Measurements from ENCODE around the gene TSHR. TPM values are rescaled to one million over a fixed set of nuclear protein-coding genes. Genes with fewer than 3 reads are reported as not detected.

Gene TSHR
- total RNA-seq, 6 donors from 2014 or later, result 1.4 TPM; not detected in 5

DNA sequence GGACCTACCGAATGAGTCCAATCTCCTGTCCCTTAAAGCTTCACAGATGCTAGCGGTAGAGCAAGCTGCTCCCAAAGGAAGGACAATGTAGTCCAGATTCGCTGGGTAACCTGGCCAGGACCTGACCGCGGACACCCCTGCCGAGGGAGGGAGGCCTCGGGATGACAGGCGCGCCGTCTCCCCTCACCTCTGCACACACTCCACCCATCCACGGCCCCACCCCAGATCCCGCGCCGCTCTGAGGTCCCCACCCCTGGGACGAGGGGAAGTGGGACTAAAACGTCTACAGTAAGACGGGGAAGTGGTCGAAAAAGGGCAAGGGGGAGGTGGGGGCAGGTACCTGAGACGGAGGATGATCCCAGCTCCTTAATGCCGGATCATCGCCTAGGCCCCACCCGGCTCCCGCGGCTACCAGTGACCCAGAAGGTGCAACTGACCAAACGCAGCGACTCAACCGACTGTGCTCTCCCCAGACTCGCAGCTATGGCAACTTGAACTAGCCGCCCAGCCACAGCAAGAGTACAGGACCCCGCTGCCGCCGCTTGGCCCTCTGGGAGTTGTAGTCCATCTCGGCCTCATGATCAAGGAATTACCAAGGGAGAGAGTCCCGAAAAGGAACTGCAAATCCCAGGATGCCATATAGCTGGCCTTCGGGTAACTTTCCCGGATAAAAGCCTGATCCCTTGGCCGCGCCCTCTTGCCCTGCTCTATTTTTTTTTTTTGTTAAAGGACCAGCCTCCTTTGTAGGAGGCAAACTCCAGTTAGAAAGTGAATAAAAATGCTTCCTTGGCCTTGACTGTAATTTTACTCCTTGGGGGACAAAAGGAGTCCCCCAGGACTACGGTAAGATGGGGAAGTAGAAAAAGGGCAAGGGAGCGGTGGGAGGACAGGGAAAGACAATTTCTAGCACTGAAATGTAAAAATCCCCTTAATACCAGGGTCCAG, 13.9 kb upstream of the TSHR start, which contains the start of gene CEP128:
Gene CEP128, minus strand, starts transcription at position 498 of the 945 bp plus-strand sequence.
- Histone ChIP-seq H3K27ac (peak within 1 kb of the TSS in 3 of 4 donors; percentile 59 to 73 (median 72)), H3K9me3 (no peaks in the 10 kb centered on the region), H3K4me3 (peak within 1 kb of the TSS; percentile 70 to 84 (median 75)), H3K36me3 (no peaks in the 10 kb centered on the region), H3K4me1 (peaks cover 4 to 16% (median 8%) of the 10 kb centered on the region in 4 donors), H3K27me3 (no peaks in the 10 kb centered on the region)
- TF ChIP-seq POLR2A (IDR thresholded peaks at IDR 0.05), result peak in 1 of 4 donors; percentile 24
- peak in 1 of 2 donors; percentile 50 for TF ChIP-seq POLR2AphosphoS5 (IDR thresholded peaks at IDR 0.05)
- no peak for TF ChIP-seq EP300 (IDR thresholded peaks at IDR 0.05)
- no peak for TF ChIP-seq CTCF (IDR thresholded peaks at IDR 0.05)
- 1 to 2% methylated on average over 35 to 40 of the region's 40 CpGs for WGBS, 2 donors
- DNase-seq (peak; percentile 93 to 96), ATAC-seq (ENCODE audit: low FRiP score in 2 of 2) (peak; percentile 100)

- peak overlapping the region in 2 of 4 donors; percentile 59 to 72 for H3K27ac ChIP-seq
- no peaks in the 10 kb centered on the region for H3K36me3 ChIP-seq
- H3K27me3 ChIP-seq, result no peaks in the 10 kb centered on the region
- TF ChIP-seq CTCF (IDR thresholded peaks at IDR 0.05) (no peak), EP300 (IDR thresholded peaks at IDR 0.05) (no peak), POLR2A (IDR thresholded peaks at IDR 0.05) (no peak), POLR2AphosphoS5 (IDR thresholded peaks at IDR 0.05) (no peak)
- no peaks in the 10 kb centered on the region for H3K9me3 ChIP-seq
- 28 to 38% methylated on average over 5 of the region's 5 CpGs for WGBS, 2 donors
- H3K4me1 ChIP-seq, result peaks cover 4 to 16% (median 8%) of the 10 kb centered on the region in 4 donors
- no peak for ATAC-seq (ENCODE audit: low FRiP score in 2 of 2)
- H3K4me3 ChIP-seq, result peak overlapping the region in 3 of 4 donors; percentile 70 to 77 (median 73)
- DNase-seq, result no peak
These were observed 13.2 kb upstream of the TSHR start for GRCh38 chr14:80942191-80942600.

- TF ChIP-seq POLR2A (IDR thresholded peaks at IDR 0.05) (no peak), POLR2AphosphoS5 (IDR thresholded peaks at IDR 0.05) (no peak)
- Histone ChIP-seq H3K4me3 (no peak overlapping the region), H3K27me3 (no peaks in the 10 kb centered on the region), H3K9me3 (no peaks in the 10 kb centered on the region), H3K36me3 (no peaks in the 10 kb centered on the region), H3K27ac (no peak overlapping the region), H3K4me1 (peaks cover 4 to 16% (median 8%) of the 10 kb centered on the region in 4 donors)
- DNase-seq (no peak), ATAC-seq (ENCODE audit: low FRiP score in 2 of 2) (no peak)
- 85 to 87% methylated on average over 5 of the region's 5 CpGs for WGBS, 2 donors
These were observed 10.4 kb upstream of the TSHR start for GRCh38 chr14:80944861-80945617.

DNA sequence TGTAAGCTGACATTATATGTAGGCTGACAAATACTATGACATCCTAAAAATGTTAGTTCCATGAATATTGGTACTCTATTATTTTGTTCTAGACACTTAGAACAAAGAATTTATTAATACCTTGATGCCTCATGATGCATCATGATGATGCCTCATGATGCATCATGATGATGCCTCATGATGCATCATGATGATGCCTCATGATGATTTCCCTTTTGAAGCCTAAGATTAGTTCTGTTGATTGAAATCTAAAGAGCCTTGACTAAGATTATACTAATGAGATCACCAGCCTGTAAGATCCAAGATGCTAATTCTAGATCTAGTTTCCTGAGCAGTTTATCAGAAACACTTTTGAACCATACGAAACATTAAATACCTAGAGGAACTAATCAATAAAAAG, 9.2 kb upstream of the TSHR start:
- Histone ChIP-seq H3K27ac (no peak overlapping the region), H3K4me1 (peaks cover 1 to 10% (median 5%) of the 10 kb centered on the region in 4 donors), H3K27me3 (no peaks in the 10 kb centered on the region), H3K4me3 (no peak overlapping the region), H3K9me3 (no peaks in the 10 kb centered on the region), H3K36me3 (no peaks in the 10 kb centered on the region)
- DNase-seq, result no peak
- TF ChIP-seq EP300 (IDR thresholded peaks at IDR 0.05), result no peak
- TF ChIP-seq POLR2A (IDR thresholded peaks at IDR 0.05), result no peak
- TF ChIP-seq CTCF (IDR thresholded peaks at IDR 0.05), result no peak
- no peak for TF ChIP-seq POLR2AphosphoS5 (IDR thresholded peaks at IDR 0.05)
- 73 to 89% methylated on average over 1 of the region's 1 CpG for WGBS, 2 donors
- ATAC-seq (ENCODE audit: low FRiP score in 2 of 2), result no peak

DNA sequence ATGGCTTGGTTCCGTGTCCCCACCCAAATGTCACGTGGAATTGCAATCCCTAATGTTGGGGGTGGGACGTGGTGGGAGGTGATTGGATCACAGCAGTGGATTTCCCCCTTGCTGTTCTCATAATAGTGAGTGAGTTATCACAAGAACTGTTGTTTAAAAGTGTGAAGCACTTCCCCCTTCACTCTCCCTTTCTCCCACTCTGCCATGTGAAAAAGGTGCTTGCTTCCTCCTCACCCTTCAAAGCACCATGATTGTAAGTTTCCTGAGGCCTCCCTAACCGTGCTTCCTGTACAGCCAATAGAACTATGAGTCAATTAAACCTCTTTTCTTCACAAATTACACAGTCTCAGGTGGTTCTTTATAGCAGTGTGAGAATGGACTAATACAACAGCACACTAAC, 8.6 kb upstream of the TSHR start:
- H3K4me3 ChIP-seq, result no peak overlapping the region
- no peak for TF ChIP-seq CTCF (IDR thresholded peaks at IDR 0.05)
- TF ChIP-seq EP300 (IDR thresholded peaks at IDR 0.05), result no peak
- no peak for TF ChIP-seq POLR2A (IDR thresholded peaks at IDR 0.05)
- TF ChIP-seq POLR2AphosphoS5 (IDR thresholded peaks at IDR 0.05), result no peak
- no peak for DNase-seq
- no peaks in the 10 kb centered on the region for H3K36me3 ChIP-seq
- no peaks in the 10 kb centered on the region for H3K9me3 ChIP-seq
- peaks cover 0 to 7% (median 4%) of the 10 kb centered on the region in 4 donors for H3K4me1 ChIP-seq
- no peak overlapping the region for H3K27ac ChIP-seq
- WGBS, 2 donors, result 66 to 75% methylated on average over 4 of the region's 4 CpGs
- no peaks in the 10 kb centered on the region for H3K27me3 ChIP-seq
- no peak for ATAC-seq (ENCODE audit: low FRiP score in 2 of 2)
